K562 (cell line): ENCODE measurements around the gene ETS1. TPM values are rescaled to one million over a fixed set of nuclear protein-coding genes. Genes with fewer than 3 reads are reported as not detected.

Experiments used
- ATAC-seq: fragments of 200-7000 bp; cut with Tn5 transposase; 3 replicates; pipeline ENCODE4 v1.9.1; 2020; ENCODE audit warnings: moderate library complexity
- BruUV-seq: library from RNA; stranded (reverse); fragments of 400-500 nt; replicated peaks from 2 replicates; lab custom pipeline; 2021; lab: Mats Ljungman, UMichigan
- CTCF ChIA-PET: fragments of 300-600 bp; formaldehyde crosslinking; extraction: SDS; loops from one replicate; lab custom pipeline; 2021; ENCODE audit warnings: low intra/inter-chr PET ratio; lab: Yijun Ruan, JAX
- POLR2A ChIA-PET: fragments of 300-600, 350-650 bp; sonication (Branson Sonifier 250); formaldehyde crosslinking; extraction: SDS; loops from one replicate; lab custom pipeline; 2021; ENCODE audit warnings: antibody characterized with exemption, inconsistent platforms; lab: Yijun Ruan, JAX
- DNase-seq, 4 experiments: peaks; one replicate each; pipeline versions ENCODE4 v3.0.0 to v3.0.0-alpha.2; 2011 to 2018; ENCODE audit warnings: low spot score in 3 of 4, mixed read lengths in 3 of 4; ENCODE audit errors: extremely low read depth in 1 of 4
- FAIRE-seq: peaks from 2 replicates; lab custom pipeline; 2011; peaks lifted over from hg19 to GRCh38; lab: Jason Lieb, UNC
- H2AFZ ChIP-seq: 2 replicates; pipeline ENCODE4 v1.6.0; 2011; ENCODE audit warnings: low read depth, low read length, control low read depth, inconsistent platforms
- H3K27ac ChIP-seq: fragments of 200-600 bp; 3 replicates; pipeline ENCODE4 v1.8.0; 2011; ENCODE audit warnings: low read depth, mild to moderate bottlenecking, control low read depth, inconsistent platforms, low read length, moderate library complexity, mixed read lengths; ENCODE audit errors: extremely low read depth
- H3K27me3 ChIP-seq, 2 experiments: fragments of 300-600 bp in 1 of 2; 2 replicates in 1 of 2; 3 replicates in 1 of 2; pipeline versions ENCODE4 v1.6.0 to v1.8.0; 2011; ENCODE audit warnings: inconsistent platforms in 2 of 2, low read length in 2 of 2, mild to moderate bottlenecking in 1 of 2, mixed read lengths in 1 of 2, moderate library complexity in 1 of 2; ENCODE audit not compliant: control insufficient read depth in 2 of 2, insufficient read depth in 2 of 2
- H3K36me3 ChIP-seq: fragments of 300-600 bp; 3 replicates; pipeline ENCODE4 v1.8.0; 2011; ENCODE audit warnings: mild to moderate bottlenecking, low read length, inconsistent platforms; ENCODE audit not compliant: control insufficient read depth, insufficient read depth
- H3K4me1 ChIP-seq, 2 experiments: fragments of 200-600 bp in 1 of 2; replicated peaks in 1 of 2; 2 replicates in 1 of 2; 3 replicates in 1 of 2; pipeline versions ENCODE4 v1.5.1 to v1.8.0; 2011; ENCODE audit warnings: inconsistent platforms in 2 of 2, low read length in 2 of 2, mild to moderate bottlenecking in 1 of 2, mixed read lengths in 1 of 2, moderate library complexity in 1 of 2; ENCODE audit not compliant: control insufficient read depth in 2 of 2, insufficient read depth in 2 of 2
- H3K4me2 ChIP-seq: 2 replicates; pipeline ENCODE4 v1.6.1; 2011; ENCODE audit warnings: low read length, control low read depth, inconsistent platforms, mixed read lengths; ENCODE audit not compliant: insufficient read depth
- H3K4me3 ChIP-seq: fragments of 200-600 bp; sonication (generic), shearing (Covaris generic); 2 replicates; pipeline ENCODE4 v1.5.1; 2016; ENCODE audit warnings: control low read depth, inconsistent platforms
- H3K79me2 ChIP-seq: fragments of 200-600 bp; 3 replicates; pipeline ENCODE4 v1.8.0; 2011; ENCODE audit warnings: low read length, inconsistent platforms; ENCODE audit not compliant: control insufficient read depth, insufficient read depth
- H3K9ac ChIP-seq, 2 experiments: 2 replicates each; pipeline versions ENCODE4 v1.6.0 to v1.6.1; 2011; ENCODE audit warnings: low read depth in 2 of 2, low read length in 2 of 2, control low read depth in 1 of 2, inconsistent platforms in 1 of 2, mild to moderate bottlenecking in 1 of 2, mixed read lengths in 1 of 2; ENCODE audit not compliant: insufficient read depth in 1 of 2
- H3K9me1 ChIP-seq: one replicate; pipeline ENCODE4 v1.6.0; 2011; ENCODE audit warnings: inconsistent platforms, mild to moderate bottlenecking, low read length, moderate library complexity; ENCODE audit not compliant: control insufficient read depth, insufficient read depth
- H3K9me3 ChIP-seq: replicated peaks from 2 replicates; pipeline ENCODE4 v1.5.1; 2011; ENCODE audit warnings: low read depth, low read length, inconsistent platforms; ENCODE audit not compliant: control insufficient read depth, insufficient read depth
- H4K20me1 ChIP-seq: replicated peaks from 2 replicates; pipeline ENCODE4 v1.6.1; 2011; ENCODE audit warnings: low read length, inconsistent platforms, mixed read lengths; ENCODE audit not compliant: control insufficient read depth, insufficient read depth
- BRCA1 ChIP-seq, 2 experiments: fragments of 450-650 bp in 1 of 2; sonication (generic) in 1 of 2; formaldehyde crosslinking in 1 of 2; IDR thresholded peaks; 2 replicates each; pipeline versions ENCODE4 v1.5.0 to v1.6.1; 2017 to 2020; ENCODE audit warnings: mild to moderate bottlenecking in 1 of 2, missing genetic modification reagents in 1 of 2
- CBX1 ChIP-seq: sonication (generic); IDR thresholded peaks from 2 replicates; pipeline ENCODE4 v1.6.1; 2016; ENCODE audit warnings: antibody characterized with exemption, low read depth, mild to moderate bottlenecking
- CTBP1 ChIP-seq: fragments of 450-650 bp; IDR thresholded peaks from 2 replicates; pipeline ENCODE4 v1.6.1; 2016; ENCODE audit warnings: borderline replicate concordance
- HEY1 ChIP-seq: fragments of 250-450 bp; sonication (Bioruptor Pico); IDR thresholded peaks from 2 replicates; pipeline ENCODE4 v1.5.0; 2020; ENCODE audit warnings: mild to moderate bottlenecking, moderate library complexity, borderline replicate concordance
- HMG20A ChIP-seq: fragments of 450-650 bp; formaldehyde crosslinking; conservative IDR thresholded peaks from 2 replicates; pipeline ENCODE4 v1.4.0; 2020; ENCODE audit warnings: mild to moderate bottlenecking, mixed read lengths
- MCM5 ChIP-seq: fragments of 450-650 bp; IDR thresholded peaks from 2 replicates; pipeline ENCODE4 v1.6.1; 2016; ENCODE audit warnings: low read depth
- NCOA2 ChIP-seq, 2 experiments: fragments of 450-650 bp; IDR thresholded peaks; 2 replicates each; pipeline ENCODE4 v1.6.1; 2018; ENCODE audit warnings: mild to moderate bottlenecking in 2 of 2, moderate library complexity in 1 of 2; ENCODE audit not compliant: partially characterized antibody in 2 of 2
- NR4A1 ChIP-seq, 2 experiments: fragments of 250-450 bp in 1 of 2; fragments of 450-650 bp in 1 of 2; sonication (Bioruptor Pico) in 1 of 2; IDR thresholded peaks; 2 replicates each; pipeline versions ENCODE4 v1.4.0 to v1.6.1; 2016 to 2020; ENCODE audit warnings: mild to moderate bottlenecking in 2 of 2, missing compliant biosample characterization in 1 of 2, missing genetic modification characterization in 1 of 2, moderate library complexity in 1 of 2
- ZBTB26 ChIP-seq: fragments of 450-650 bp; formaldehyde crosslinking; IDR thresholded peaks from 2 replicates; pipeline ENCODE4 v1.4.0; 2022; ENCODE audit warnings: missing genetic modification characterization
- WGBS: fragments of 100-300 bp; shearing (Covaris generic); methylation state at CpG from one replicate; pipeline ENCODE4 v1.1.6; 2016; ENCODE audit warnings: low coverage, mixed read lengths; ENCODE audit not compliant: insufficient coverage; ENCODE audit errors: missing lambda C conversion rate; 5-methylcytosine and 5-hydroxymethylcytosine counted together
- in situ Hi-C: fragments of 300-500 bp; cut with MboI; formaldehyde crosslinking; loops from 4 replicates; pipeline ENCODE4 v1.15.0; 2018; ENCODE audit warnings: inconsistent platforms, mixed read lengths
- intact Hi-C: fragments of 100-400 bp; cut with micrococcal nuclease; formaldehyde crosslinking; loops from 2 replicates; pipeline ENCODE4 v1.14.2; 2022
- polyA plus RNA-seq, 8 experiments: library from polyadenylated mRNA; depleted of rRNA in 4 of 8; stranded (reverse) in 5 of 8; unstranded in 3 of 8; fragments of >200 nt; fragmentation: Nextera tagmentation in 2 of 8; fragmentation: Illumina TruSeq in 1 of 8; extraction: Ambion mirVana in 2 of 8; extraction: Trizol in 1 of 8; gene quantifications; 2 replicates each; pipeline versions ENCODE4 v1.2.1 to v1.2.3, GENCODE V29; 2011 to 2014; ENCODE audit warnings: inconsistent platforms in 1 of 8, missing spikeins in 1 of 8
- total RNA-seq, 7 experiments: library from RNA; depleted of rRNA in 6 of 7; stranded (reverse); fragments of >200 nt in 6 of 7; fragmentation: Illumina TruSeq in 2 of 7; extraction: Trizol in 2 of 7; gene quantifications; 2 replicates each; pipeline versions ENCODE4 v1.2.1 to v1.2.3, GENCODE V29; 2011 to 2021; ENCODE audit warnings: low replicate concordance in 1 of 7
- TF ChIP-seq, protein P1 (sequence below): fragments of 250-450 bp; sonication (Bioruptor Pico); IDR thresholded peaks from 2 replicates; pipeline ENCODE4 v1.5.0; 2021; ENCODE audit warnings: mild to moderate bottlenecking, borderline replicate concordance
- TF ChIP-seq, protein P2 (sequence below): fragments of 450-650 bp; formaldehyde crosslinking; IDR thresholded peaks from 2 replicates; pipeline ENCODE4 v1.4.0; 2020; ENCODE audit warnings: mild to moderate bottlenecking, mixed read lengths
- TF ChIP-seq, protein P3 (sequence below): fragments of 450-650 bp; IDR thresholded peaks from 2 replicates; pipeline ENCODE4 v1.6.1; 2016; ENCODE audit warnings: antibody characterized with exemption

The ETS1 gene
- total and polyA plus RNA-seq, 9 of the 15 experiments (the other 6 are each of a cell fraction or from before 2014, with no cell fraction given): 0.04 to 1.4 (median 0.23) TPM

DNA sequence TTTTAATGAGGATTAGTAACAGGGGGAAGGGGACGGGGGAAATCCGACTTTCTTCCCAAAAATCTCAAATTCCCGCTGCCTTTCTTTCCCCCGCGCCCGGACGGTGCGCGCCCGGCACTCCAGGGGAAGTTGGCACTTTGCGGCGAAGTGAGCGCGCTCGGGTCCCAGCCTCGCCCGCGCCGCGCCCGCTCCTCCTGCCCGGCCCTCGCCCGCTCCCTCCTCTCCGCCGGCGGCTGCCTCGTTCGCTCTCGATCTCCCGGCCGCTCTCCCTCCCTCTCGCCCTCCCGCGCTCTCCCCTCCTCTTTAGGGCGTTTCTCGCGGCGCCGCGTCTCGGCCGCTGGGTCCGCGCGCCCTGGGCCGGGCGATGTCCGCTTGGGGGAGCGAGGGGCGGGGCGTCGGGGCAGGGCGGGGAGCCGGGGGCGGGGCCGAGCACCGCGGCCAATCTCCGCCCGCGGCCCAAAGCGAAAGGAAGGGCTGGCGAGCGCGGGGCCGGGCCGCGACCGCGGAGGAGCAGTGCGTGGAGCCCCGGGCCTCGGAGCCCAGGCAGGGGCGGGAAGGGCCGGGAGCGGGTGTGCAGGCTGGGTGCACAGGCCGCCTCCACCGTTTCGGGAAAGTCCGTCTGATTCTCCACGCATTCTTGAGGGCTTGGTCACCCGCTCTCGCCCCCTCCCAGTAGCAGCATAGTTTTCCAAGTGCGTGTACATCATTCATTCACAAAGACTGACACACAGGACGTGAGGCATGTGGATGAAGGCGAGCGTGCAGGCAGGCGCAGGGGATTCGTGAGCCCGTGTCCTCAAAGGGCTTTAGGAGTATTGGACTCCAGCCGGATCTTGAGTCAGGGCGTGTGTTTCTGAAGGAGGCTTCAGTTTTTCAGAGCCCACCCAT, 65.1 kb downstream of the ETS1 start:
- Histone ChIP-seq H3K4me3 (peak overlapping the region; percentile 40), H3K9ac (peak overlapping the region; percentile 37 to 89; a peak in 3 of 4 replicates), H3K4me2 (peak overlapping the region; percentile 90), H4K20me1 (no peaks in the 10 kb centered on the region), H3K9me1 (no peaks in the 10 kb centered on the region), H3K9me3 (no peaks in the 10 kb centered on the region), H3K27ac (no peak overlapping the region; the same call in 2 of the 3 replicates), H3K36me3 (no peaks in the 10 kb centered on the region), H3K79me2 (no peaks in the 10 kb centered on the region), H2AFZ (peak overlapping the region; percentile 87), H3K27me3 (no peaks in the 10 kb centered on the region; a peak in 1 of 5 replicates), H3K4me1 (peaks cover 5 to 12% of the 10 kb centered on the region in 2 experiments; a peak in 4 of 5 replicates)
- BruUV-seq: no TSS peak
- WGBS: 14% methylated on average over 38 of the region's 93 CpGs
- peak; percentile 78 to 96 (median 93) for DNase-seq
- CTCF ChIA-PET: no interaction called here
- in situ Hi-C loops: no loop called here
- FAIRE-seq: no peak
- intact Hi-C loops: no loop called here
- POLR2A ChIA-PET: interaction anchor here (0.6 kb wide), 1 partner anchor 1506 kb away, joined by 3 read pairs; no protein-coding TSS in a partner anchor
- peak; percentile 100 for ATAC-seq
- TF ChIP-seq BRCA1 (IDR thresholded peaks at IDR 0.05): no peak
- TF ChIP-seq BRCA1 (CRISPR knock-in tag; IDR thresholded peaks at IDR 0.05): no peak
- peak; percentile 46; the same call in 1 of the 2 replicates for TF ChIP-seq NR4A1 (CRISPR knock-in tag; IDR thresholded peaks at IDR 0.05)
- TF ChIP-seq NR4A1 (tag; IDR thresholded peaks at IDR 0.05): no peak
- TF ChIP-seq CBX1: no peak
- TF ChIP-seq, protein P1, sequence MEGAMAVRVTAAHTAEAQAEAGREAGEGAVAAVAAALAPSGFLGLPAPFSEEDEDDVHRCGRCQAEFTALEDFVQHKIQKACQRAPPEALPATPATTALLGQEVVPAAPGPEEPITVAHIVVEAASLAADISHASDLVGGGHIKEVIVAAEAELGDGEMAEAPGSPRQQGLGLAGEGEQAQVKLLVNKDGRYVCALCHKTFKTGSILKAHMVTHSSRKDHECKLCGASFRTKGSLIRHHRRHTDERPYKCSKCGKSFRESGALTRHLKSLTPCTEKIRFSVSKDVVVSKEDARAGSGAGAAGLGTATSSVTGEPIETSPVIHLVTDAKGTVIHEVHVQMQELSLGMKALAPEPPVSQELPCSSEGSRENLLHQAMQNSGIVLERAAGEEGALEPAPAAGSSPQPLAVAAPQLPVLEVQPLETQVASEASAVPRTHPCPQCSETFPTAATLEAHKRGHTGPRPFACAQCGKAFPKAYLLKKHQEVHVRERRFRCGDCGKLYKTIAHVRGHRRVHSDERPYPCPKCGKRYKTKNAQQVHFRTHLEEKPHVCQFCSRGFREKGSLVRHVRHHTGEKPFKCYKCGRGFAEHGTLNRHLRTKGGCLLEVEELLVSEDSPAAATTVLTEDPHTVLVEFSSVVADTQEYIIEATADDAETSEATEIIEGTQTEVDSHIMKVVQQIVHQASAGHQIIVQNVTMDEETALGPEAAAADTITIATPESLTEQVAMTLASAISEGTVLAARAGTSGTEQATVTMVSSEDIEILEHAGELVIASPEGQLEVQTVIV: no peak
- TF ChIP-seq MCM5: no peak
- TF ChIP-seq HEY1 (CRISPR knock-in tag): no peak
- TF ChIP-seq NCOA2 (IDR thresholded peaks at IDR 0.05; ENCODE audit: partially characterized antibody in 2 of 2): no peak
- TF ChIP-seq HMG20A (CRISPR knock-in tag): no peak
- TF ChIP-seq, protein P2, sequence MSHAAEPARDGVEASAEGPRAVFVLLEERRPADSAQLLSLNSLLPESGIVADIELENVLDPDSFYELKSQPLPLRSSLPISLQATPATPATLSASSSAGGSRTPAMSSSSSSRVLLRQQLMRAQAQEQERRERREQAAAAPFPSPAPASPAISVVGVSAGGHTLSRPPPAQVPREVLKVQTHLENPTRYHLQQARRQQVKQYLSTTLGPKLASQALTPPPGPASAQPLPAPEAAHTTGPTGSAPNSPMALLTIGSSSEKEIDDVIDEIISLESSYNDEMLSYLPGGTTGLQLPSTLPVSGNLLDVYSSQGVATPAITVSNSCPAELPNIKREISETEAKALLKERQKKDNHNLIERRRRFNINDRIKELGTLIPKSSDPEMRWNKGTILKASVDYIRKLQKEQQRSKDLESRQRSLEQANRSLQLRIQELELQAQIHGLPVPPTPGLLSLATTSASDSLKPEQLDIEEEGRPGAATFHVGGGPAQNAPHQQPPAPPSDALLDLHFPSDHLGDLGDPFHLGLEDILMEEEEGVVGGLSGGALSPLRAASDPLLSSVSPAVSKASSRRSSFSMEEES (CRISPR knock-in tag): no peak
- TF ChIP-seq, protein P3, sequence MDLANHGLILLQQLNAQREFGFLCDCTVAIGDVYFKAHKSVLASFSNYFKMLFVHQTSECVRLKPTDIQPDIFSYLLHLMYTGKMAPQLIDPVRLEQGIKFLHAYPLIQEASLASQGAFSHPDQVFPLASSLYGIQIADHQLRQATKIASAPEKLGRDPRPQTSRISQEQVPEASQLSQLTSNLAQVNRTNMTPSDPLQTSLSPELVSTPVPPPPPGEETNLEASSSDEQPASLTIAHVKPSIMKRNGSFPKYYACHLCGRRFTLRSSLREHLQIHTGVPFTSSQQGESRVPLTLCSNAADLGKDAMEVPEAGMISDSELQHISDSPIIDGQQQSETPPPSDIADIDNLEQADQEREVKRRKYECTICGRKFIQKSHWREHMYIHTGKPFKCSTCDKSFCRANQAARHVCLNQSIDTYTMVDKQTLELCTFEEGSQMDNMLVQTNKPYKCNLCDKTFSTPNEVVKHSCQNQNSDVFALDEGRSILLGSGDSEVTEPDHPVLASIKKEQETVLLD: no peak
- TF ChIP-seq CTBP1: 0 out of 2 replicates have a peak, but pooled peaks have one; percentile 31
- TF ChIP-seq ZBTB26 (CRISPR knock-in tag): no peak
